ENCODE data around the gene TMEM18.

The TMEM18 gene

DNA sequence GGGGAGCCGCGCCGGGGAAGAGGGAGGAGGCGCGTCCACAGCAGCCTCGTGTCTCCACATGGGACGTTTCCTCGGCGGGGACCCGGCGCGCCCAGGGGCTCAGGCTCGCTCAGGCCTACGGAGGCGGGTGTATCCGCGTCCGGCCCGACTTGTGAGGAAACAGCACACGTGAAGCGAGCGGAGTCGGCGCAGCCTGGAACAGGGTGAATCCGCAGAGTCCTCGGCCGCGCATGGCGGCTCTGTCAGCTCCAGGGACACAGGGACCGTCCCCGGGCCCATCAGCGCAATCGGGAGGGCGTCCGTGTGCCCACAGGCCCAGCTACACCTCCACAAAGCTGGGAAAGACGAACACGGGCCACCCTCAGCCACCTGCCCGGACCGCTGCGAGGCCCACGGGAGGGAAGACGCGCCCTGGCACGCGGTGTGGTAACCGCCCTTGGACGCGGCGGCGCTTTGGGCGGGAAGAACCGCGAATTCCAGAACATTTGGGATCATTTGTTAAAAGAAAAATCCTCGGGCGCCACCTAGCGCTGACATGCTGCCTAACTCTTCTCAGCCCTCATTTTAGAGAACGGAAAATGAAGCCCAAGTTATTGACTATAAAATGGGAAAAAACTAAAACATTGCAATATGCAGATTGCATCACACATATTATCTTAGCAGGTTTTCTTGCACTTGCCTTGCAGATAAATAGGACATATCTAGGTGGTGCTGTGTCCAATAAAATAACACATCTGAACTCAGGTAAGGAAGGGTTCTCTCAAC, 40.4 kb downstream of the TMEM18 start:
- Histone ChIP-seq H3K14ac (ENCODE audit: low read length) (no peak overlapping the region), H3K36me3 (ENCODE audit: control insufficient read depth in 1 of 2, insufficient read depth in 2 of 2, low read length in 2 of 2) (no peaks in the 10 kb centered on the region), H2BK5ac (ENCODE audit: low read depth, low read length, poor library complexity) (no peak overlapping the region), H4K8ac (ENCODE audit: low read depth, low read length) (peak overlapping the region; percentile 41), H2AFZ (ENCODE audit: insufficient read depth, low read length, poor library complexity) (no peak overlapping the region), H3K4me1 (ENCODE audit: control insufficient read depth in 1 of 2, insufficient read depth in 2 of 2, low read length in 2 of 2) (peaks cover 0 to 2% of the 10 kb centered on the region in 2 experiments), H3K18ac (ENCODE audit: low read length) (no peak overlapping the region), H3K23ac (ENCODE audit: low read length) (no peak overlapping the region), H3K4me2 (ENCODE audit: low read length) (peak overlapping the region; percentile 33), H4K91ac (ENCODE audit: low read depth, low read length) (no peak overlapping the region), H3K9ac (ENCODE audit: low read length) (no peak overlapping the region), H2BK12ac (ENCODE audit: low read length) (no peak overlapping the region), H3K79me2 (ENCODE audit: control insufficient read depth, insufficient read depth, low read length, poor library complexity) (no peaks in the 10 kb centered on the region), H3K4me3 (ENCODE audit: low read depth, low read length) (no peak overlapping the region), H3K4ac (ENCODE audit: low read depth, low read length) (no peak overlapping the region), H3K27me3 (ENCODE audit: insufficient read depth, low read length) (no peaks in the 10 kb centered on the region), H3K27ac (ENCODE audit: low read depth, low read length) (no peak overlapping the region), H3K9me3 (ENCODE audit: insufficient read depth, low read depth, low read length) (no peaks in the 10 kb centered on the region), H2AK5ac (ENCODE audit: low read length) (no peak overlapping the region), H2BK120ac (ENCODE audit: insufficient read depth, low read length, poor library complexity) (no peak overlapping the region), H4K12ac (ENCODE audit: low read depth, low read length) (no peak overlapping the region), H3K79me1 (ENCODE audit: low read length) (no peaks in the 10 kb centered on the region)
- no CpG with 5 or more reads among the region's 57 CpGs for WGBS (ENCODE audit: extremely low coverage, insufficient coverage, insufficient read length)
- DNase-seq, result peak; percentile 53 to 93

DNA sequence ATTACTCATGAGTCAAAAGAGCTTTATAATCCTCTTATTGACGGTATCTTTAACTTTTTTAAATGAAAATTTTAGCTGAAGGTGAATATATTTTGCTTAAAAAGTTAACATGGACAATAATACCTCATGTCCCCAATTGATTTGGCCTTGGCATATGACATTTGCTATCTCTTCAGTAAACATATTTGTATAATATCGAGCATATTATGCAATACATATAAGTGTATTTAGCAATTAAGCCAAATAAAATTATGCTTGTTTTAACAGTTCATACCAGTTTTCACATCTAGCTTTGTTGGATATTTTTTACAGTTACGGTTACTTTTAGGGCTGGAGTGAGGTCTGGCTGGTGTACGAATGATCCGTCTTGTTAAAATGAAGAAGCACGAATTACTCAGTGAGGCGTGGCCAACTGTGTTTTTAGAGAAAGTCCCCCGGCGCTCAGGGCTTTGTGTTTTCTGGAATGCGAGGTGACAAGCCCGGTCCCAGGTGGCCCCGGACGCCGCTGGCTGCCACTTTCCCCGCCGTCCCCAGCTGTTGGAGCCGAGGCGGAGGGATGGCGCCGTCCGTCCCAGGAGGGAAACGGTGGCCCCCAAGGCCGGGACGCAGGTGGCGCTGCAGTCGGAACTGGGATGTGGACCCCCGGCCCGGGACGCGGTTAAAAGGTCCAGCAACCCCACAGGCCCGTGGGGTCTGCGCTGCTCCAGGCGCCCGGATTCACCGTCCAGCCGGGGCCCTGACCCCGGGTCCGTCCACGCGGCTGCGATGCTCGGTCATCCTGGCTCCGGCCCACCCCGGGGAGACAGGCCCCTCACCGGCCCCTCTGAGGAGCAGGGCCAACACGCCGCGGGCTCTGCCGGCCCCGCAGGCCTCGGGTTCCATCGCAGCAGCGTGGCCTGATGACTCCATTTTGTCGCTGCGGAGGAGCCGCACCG, 41.3 kb downstream of the TMEM18 start:
- Histone ChIP-seq H3K4ac (ENCODE audit: low read depth, low read length) (no peak overlapping the region), H3K79me2 (ENCODE audit: control insufficient read depth, insufficient read depth, low read length, poor library complexity) (no peaks in the 10 kb centered on the region), H2AK5ac (ENCODE audit: low read length) (no peak overlapping the region), H3K9me3 (ENCODE audit: insufficient read depth, low read depth, low read length) (no peaks in the 10 kb centered on the region), H4K12ac (ENCODE audit: low read depth, low read length) (no peak overlapping the region), H3K4me2 (ENCODE audit: low read length) (no peak overlapping the region), H3K4me3 (ENCODE audit: low read depth, low read length) (no peak overlapping the region), H2BK120ac (ENCODE audit: insufficient read depth, low read length, poor library complexity) (no peak overlapping the region), H3K14ac (ENCODE audit: low read length) (no peak overlapping the region), H3K9ac (ENCODE audit: low read length) (no peak overlapping the region), H2AFZ (ENCODE audit: insufficient read depth, low read length, poor library complexity) (no peak overlapping the region), H3K27ac (ENCODE audit: low read depth, low read length) (no peak overlapping the region), H3K4me1 (ENCODE audit: control insufficient read depth in 1 of 2, insufficient read depth in 2 of 2, low read length in 2 of 2) (peaks cover 0 to 2% of the 10 kb centered on the region in 2 experiments), H3K79me1 (ENCODE audit: low read length) (no peaks in the 10 kb centered on the region), H2BK12ac (ENCODE audit: low read length) (no peak overlapping the region), H4K91ac (ENCODE audit: low read depth, low read length) (no peak overlapping the region), H3K27me3 (ENCODE audit: insufficient read depth, low read length) (no peaks in the 10 kb centered on the region), H3K36me3 (ENCODE audit: control insufficient read depth in 1 of 2, insufficient read depth in 2 of 2, low read length in 2 of 2) (no peaks in the 10 kb centered on the region), H3K18ac (ENCODE audit: low read length) (no peak overlapping the region), H4K8ac (ENCODE audit: low read depth, low read length) (no peak overlapping the region), H2BK5ac (ENCODE audit: low read depth, low read length, poor library complexity) (no peak overlapping the region), H3K23ac (ENCODE audit: low read length) (no peak overlapping the region)
- DNase-seq, result no peak
- WGBS (ENCODE audit: extremely low coverage, insufficient coverage, insufficient read length), result no CpG with 5 or more reads among the region's 57 CpGs

DNA sequence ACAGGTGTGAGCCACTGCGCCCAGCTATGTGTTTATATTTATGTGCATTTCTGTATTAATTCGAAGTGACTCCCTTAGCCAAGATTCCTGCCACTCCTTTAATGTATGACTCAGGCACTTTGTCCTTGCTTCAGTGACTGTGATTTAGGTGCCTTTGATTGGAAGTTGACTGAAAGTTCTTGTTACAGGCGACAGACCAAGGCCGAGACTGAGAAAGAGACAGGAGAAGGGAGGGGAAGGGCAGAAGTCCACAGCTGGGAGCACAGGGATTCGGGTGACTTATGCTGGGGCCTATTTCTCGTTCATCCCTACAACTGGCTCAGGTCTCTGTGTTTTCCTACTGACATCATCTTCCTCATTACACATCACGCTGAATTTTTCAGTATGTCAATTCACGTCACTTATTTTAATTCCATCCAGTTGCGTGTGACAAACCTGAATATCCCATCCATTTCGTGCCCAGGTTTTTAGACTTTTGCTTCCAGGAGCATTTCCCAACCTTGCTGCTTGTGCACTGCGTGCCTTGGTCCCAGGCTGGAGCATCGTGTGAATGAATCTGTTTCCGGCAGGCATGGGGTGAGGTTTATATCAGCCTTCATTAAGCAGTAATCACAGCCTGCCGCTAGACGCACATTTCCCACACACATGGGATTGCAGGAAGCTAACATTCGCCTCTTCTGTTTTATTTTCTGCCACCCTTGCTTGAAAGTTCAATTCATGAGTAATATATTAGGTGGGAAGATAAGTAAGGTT, 42.4 kb downstream of the TMEM18 start:
- no peak overlapping the region for H3K4me2 ChIP-seq (ENCODE audit: low read length)

GRCh38 chr2:634041-634440, 43.2 kb downstream of the TMEM18 start:
- H2BK5ac ChIP-seq (ENCODE audit: low read depth, low read length, poor library complexity), result no peak overlapping the region
- H3K9ac ChIP-seq (ENCODE audit: low read length), result no peak overlapping the region
- H3K23ac ChIP-seq (ENCODE audit: low read length), result no peak overlapping the region
- H4K91ac ChIP-seq (ENCODE audit: low read depth, low read length), result no peak overlapping the region
- H3K27me3 ChIP-seq (ENCODE audit: insufficient read depth, low read length), result no peaks in the 10 kb centered on the region
- H4K12ac ChIP-seq (ENCODE audit: low read depth, low read length), result no peak overlapping the region
- WGBS (ENCODE audit: extremely low coverage, insufficient coverage, insufficient read length), result no CpG with 5 or more reads among the region's 11 CpGs
- no peak overlapping the region for H2AFZ ChIP-seq (ENCODE audit: insufficient read depth, low read length, poor library complexity)
- no peak overlapping the region for H3K4me3 ChIP-seq (ENCODE audit: low read depth, low read length)
- no peak overlapping the region for H2BK12ac ChIP-seq (ENCODE audit: low read length)
- H3K4me2 ChIP-seq (ENCODE audit: low read length), result no peak overlapping the region
- no peak for DNase-seq
- no peak overlapping the region for H2AK5ac ChIP-seq (ENCODE audit: low read length)
- no peaks in the 10 kb centered on the region for H3K79me2 ChIP-seq (ENCODE audit: control insufficient read depth, insufficient read depth, low read length, poor library complexity)
- no peaks in the 10 kb centered on the region for H3K79me1 ChIP-seq (ENCODE audit: low read length)
- no peaks in the 10 kb centered on the region for H3K9me3 ChIP-seq (ENCODE audit: insufficient read depth, low read depth, low read length)
- no peak overlapping the region for H4K8ac ChIP-seq (ENCODE audit: low read depth, low read length)
- H3K4me1 ChIP-seq (ENCODE audit: control insufficient read depth in 1 of 2, insufficient read depth in 2 of 2, low read length in 2 of 2), result peaks cover 0 to 2% of the 10 kb centered on the region in 2 experiments
- H3K4ac ChIP-seq (ENCODE audit: low read depth, low read length), result no peak overlapping the region
- no peak overlapping the region for H3K18ac ChIP-seq (ENCODE audit: low read length)
- H3K14ac ChIP-seq (ENCODE audit: low read length), result no peak overlapping the region
- no peak overlapping the region for H2BK120ac ChIP-seq (ENCODE audit: insufficient read depth, low read length, poor library complexity)
- H3K27ac ChIP-seq (ENCODE audit: low read depth, low read length), result no peak overlapping the region
- no peaks in the 10 kb centered on the region for H3K36me3 ChIP-seq (ENCODE audit: control insufficient read depth in 1 of 2, insufficient read depth in 2 of 2, low read length in 2 of 2)

More for the DNA sequence above, 42.4 kb downstream of the TMEM18 start:
- no peaks in the 10 kb centered on the region for H3K27me3 ChIP-seq (ENCODE audit: insufficient read depth, low read length)
- H3K4ac ChIP-seq (ENCODE audit: low read depth, low read length), result no peak overlapping the region
- H2BK120ac ChIP-seq (ENCODE audit: insufficient read depth, low read length, poor library complexity), result no peak overlapping the region
- no peaks in the 10 kb centered on the region for H3K79me2 ChIP-seq (ENCODE audit: control insufficient read depth, insufficient read depth, low read length, poor library complexity)
- no peak overlapping the region for H2AFZ ChIP-seq (ENCODE audit: insufficient read depth, low read length, poor library complexity)
- H2BK5ac ChIP-seq (ENCODE audit: low read depth, low read length, poor library complexity), result no peak overlapping the region
- no peaks in the 10 kb centered on the region for H3K36me3 ChIP-seq (ENCODE audit: control insufficient read depth in 1 of 2, insufficient read depth in 2 of 2, low read length in 2 of 2)
- H4K91ac ChIP-seq (ENCODE audit: low read depth, low read length), result no peak overlapping the region
- no peak overlapping the region for H2BK12ac ChIP-seq (ENCODE audit: low read length)
- WGBS (ENCODE audit: extremely low coverage, insufficient coverage, insufficient read length), result no CpG with 5 or more reads among the region's 16 CpGs
- H4K8ac ChIP-seq (ENCODE audit: low read depth, low read length), result no peak overlapping the region
- no peak overlapping the region for H4K12ac ChIP-seq (ENCODE audit: low read depth, low read length)
- H2AK5ac ChIP-seq (ENCODE audit: low read length), result no peak overlapping the region
- no peak overlapping the region for H3K23ac ChIP-seq (ENCODE audit: low read length)
- H3K27ac ChIP-seq (ENCODE audit: low read depth, low read length), result no peak overlapping the region
- H3K9ac ChIP-seq (ENCODE audit: low read length), result no peak overlapping the region
- no peaks in the 10 kb centered on the region for H3K79me1 ChIP-seq (ENCODE audit: low read length)
- no peak overlapping the region for H3K18ac ChIP-seq (ENCODE audit: low read length)
- H3K4me3 ChIP-seq (ENCODE audit: low read depth, low read length), result no peak overlapping the region
- DNase-seq, result no peak
- no peak overlapping the region for H3K14ac ChIP-seq (ENCODE audit: low read length)
- peaks cover 0 to 2% of the 10 kb centered on the region in 2 experiments for H3K4me1 ChIP-seq (ENCODE audit: control insufficient read depth in 1 of 2, insufficient read depth in 2 of 2, low read length in 2 of 2)
- no peaks in the 10 kb centered on the region for H3K9me3 ChIP-seq (ENCODE audit: insufficient read depth, low read depth, low read length)
